Adrenal gland (tissue), 12 donors: Measurements from ENCODE around the gene FAM174C. TPM values are rescaled to one million over a fixed set of nuclear protein-coding genes. Genes with fewer than 3 reads are reported as not detected.

Source experiments
- DNase-seq, 7 donors: peaks; one replicate each; pipeline ENCODE4 v3.0.0-alpha.2; 2019 to 2020
- H3K27ac ChIP-seq, 5 donors: fragments of 200-600 bp; sonication (generic) in 4 of 5; 1 replicate in 3 of 5; 2 replicates in 2 of 5; pipeline versions ENCODE4 v1.5.1 to v1.8.0; 2016 to 2020; ENCODE audit warnings: mild to moderate bottlenecking in 1 of 5
- H3K27me3 ChIP-seq: fragments of 200-600 bp; 2 replicates; pipeline ENCODE4 v1.8.0; 2021
- H3K36me3 ChIP-seq, 2 donors: fragments of 200-600 bp; replicated peaks in 1 of 2; 1 replicate in 1 of 2; 2 replicates in 1 of 2; pipeline versions ENCODE4 v1.5.1 to v1.8.0; 2018 to 2022
- H3K4me1 ChIP-seq, 2 donors: fragments of 200-600 bp; replicated peaks in 1 of 2; 1 replicate in 1 of 2; 2 replicates in 1 of 2; pipeline versions ENCODE4 v1.5.1 to v1.8.0; 2018 to 2021
- H3K4me3 ChIP-seq, 4 donors: fragments of 200-600 bp; sonication (generic) in 3 of 4; one replicate each; pipeline ENCODE4 v1.5.1; 2016 to 2018
- H3K9me3 ChIP-seq, 3 donors: fragments of 200-600 bp; sonication (generic) in 1 of 3; replicated peaks in 1 of 3; 1 replicate in 2 of 3; 2 replicates in 1 of 3; pipeline versions ENCODE4 v1.5.1 to v1.8.0; 2016 to 2021
- CTCF ChIP-seq, 6 experiments: fragments of 450-650 bp in 4 of 6; fragments of 200-600 bp in 2 of 6; sonication (generic) in 1 of 6; IDR thresholded peaks; 1 replicate in 5 of 6; 2 replicates in 1 of 6; pipeline versions ENCODE4 v1.5.1 to v1.8.0; 2016 to 2021; ENCODE audit warnings: antibody characterized with exemption in 6 of 6, mild to moderate bottlenecking in 2 of 6, moderate library complexity in 1 of 6
- POLR2A ChIP-seq, 2 donors: fragments of 450-650 bp; IDR thresholded peaks; one replicate each; pipeline ENCODE4 v1.6.1; 2017; ENCODE audit warnings: antibody characterized with exemption in 2 of 2, mild to moderate bottlenecking in 2 of 2, moderate library complexity in 1 of 2
- WGBS, 4 donors: extraction: QIAGEN DNeasy Blood & Tissue Kit in 2 of 4; methylation state at CpG; one replicate each; pipeline versions ENCODE4 v1.1.5 to v1.1.7; 2013 to 2017; 5-methylcytosine and 5-hydroxymethylcytosine counted together
- intact Hi-C, 2 donors: fragments of 100-400 bp; cut with DNase I; formaldehyde crosslinking; loops; one replicate each; pipeline versions ENCODE4 v1.14.1 to v1.15.0; 2022 to 2023
- polyA plus RNA-seq, 3 donors: library from polyadenylated mRNA; stranded (reverse); fragments of 200-250 nt in 2 of 3; fragments of 350-450 nt in 1 of 3; fragmentation: Illumina TruSeq in 1 of 3; extraction: RNeasy Lipid Tissue Mini Kit (QIAGEN cat#74804) in 1 of 3; gene quantifications; one replicate each; pipeline ENCODE4 v1.2.3, GENCODE V29; 2013 to 2014
- total RNA-seq, 9 donors: library from RNA; depleted of rRNA in 4 of 9; stranded (reverse); fragments of >200 nt in 4 of 9; fragments of 120-200 nt in 1 of 9; fragmentation: NEBNext Ultra II Directional in 1 of 9; extraction: Animal tissue kit (Norgen Biotek cat#: 25700) in 1 of 9; gene quantifications; one replicate each; pipeline versions ENCODE4 v1.1.0 to v1.2.4, GENCODE V29; 2013 to 2023
- donor health status: healthy with polysubstance abuse.
- donor health status: Bipolar disorder and iron deficiency.
- donor health status: DM: yes; HTN: yes; CAD: no.
- donor health status: DM: no; HTN: no; CAD: no.
- donor health status: DM: no; HTN: no; CAD: no.
- donor health status: DM: yes; HTN: yes; CAD: no.

Gene FAM174C
- total and polyA plus RNA-seq, 12 donors, result 3.8 to 279 (median 86.5) TPM

GRCh38 chr19:1255186-1256161 is 19.9 kb upstream of the FAM174C start:
- H3K4me1 ChIP-seq, result peaks cover 59 to 63% of the 10 kb centered on the region in 2 donors
- H3K36me3 ChIP-seq, result peaks cover 0 to 60% of the 10 kb centered on the region in 2 donors

GRCh38 chr19:1256646-1257474 is 18.5 kb upstream of the FAM174C start:
- no peak overlapping the region for H3K4me3 ChIP-seq
- intact Hi-C loops, result no loop called here
- peak overlapping the region in 3 of 5 donors; percentile 46 to 99 (median 98) for H3K27ac ChIP-seq
- WGBS, 4 donors, result 82 to 89% (median 84%) methylated on average over 16 to 46 of the region's 46 CpGs
- TF ChIP-seq CTCF (IDR thresholded peaks at IDR 0.05) (no peak), POLR2A (IDR thresholded peaks at IDR 0.05) (no peak)
- H3K4me1 ChIP-seq, result peaks cover 62 to 71% of the 10 kb centered on the region in 2 donors
- DNase-seq, result peak in 1 of 7 donors; percentile 49
- H3K9me3 ChIP-seq, result no peaks in the 10 kb centered on the region
- H3K36me3 ChIP-seq, result peaks cover 0 to 50% of the 10 kb centered on the region in 2 donors
- no peaks in the 10 kb centered on the region for H3K27me3 ChIP-seq

More at GRCh38 chr19:1255186-1256161, 19.9 kb upstream of the FAM174C start:
- intact Hi-C loops, result no loop called here
- Histone ChIP-seq H3K27ac (peak overlapping the region in 4 of 5 donors; percentile 97 to 100 (median 98)), H3K9me3 (no peaks in the 10 kb centered on the region), H3K4me3 (no peak overlapping the region), H3K27me3 (no peaks in the 10 kb centered on the region)
- DNase-seq, result peak in 4 of 7 donors; percentile 39 to 66 (median 52)
- 80 to 91% (median 83%) methylated on average over 26 to 52 of the region's 52 CpGs for WGBS, 4 donors
- TF ChIP-seq POLR2A (IDR thresholded peaks at IDR 0.05) (no peak), CTCF (IDR thresholded peaks at IDR 0.05) (no peak)

DNA sequence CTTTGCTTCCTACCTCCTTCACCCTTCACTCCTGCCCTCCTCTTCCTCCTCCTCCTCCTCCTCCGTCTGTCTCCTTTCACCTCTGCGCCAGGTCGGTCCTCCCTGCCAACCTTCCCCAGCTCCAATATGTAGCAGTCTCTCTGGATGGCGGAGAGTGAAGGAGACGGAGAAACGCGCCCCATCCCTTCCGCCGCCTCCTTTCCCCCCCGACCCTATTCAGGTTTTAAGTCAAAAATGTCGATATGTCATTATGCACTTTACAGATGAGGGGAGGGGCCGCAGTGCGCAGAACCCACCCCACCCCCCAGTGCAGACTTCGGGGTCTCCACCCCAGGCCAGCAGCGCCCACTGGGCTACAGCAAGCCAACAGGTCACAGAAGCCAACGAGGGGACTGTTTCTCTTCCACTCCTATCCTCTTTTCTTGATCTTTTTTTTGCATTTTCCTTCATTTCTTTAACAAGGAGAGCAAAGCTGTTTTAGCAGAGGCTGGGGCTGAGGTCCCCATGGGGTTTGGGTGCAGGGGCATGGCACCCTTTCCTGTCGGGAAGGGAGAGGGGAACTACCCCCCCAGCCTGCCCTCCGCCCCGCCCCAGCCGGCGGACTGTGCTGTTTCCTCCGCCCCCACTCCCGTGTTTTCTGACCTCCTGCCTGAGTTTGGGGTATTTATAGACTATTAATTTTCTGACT is 17.7 kb upstream of the FAM174C start:
- no peaks in the 10 kb centered on the region for H3K9me3 ChIP-seq
- intact Hi-C loops, result no loop called here
- H3K36me3 ChIP-seq, result peaks cover 0 to 50% of the 10 kb centered on the region in 2 donors
- peak overlapping the region in 4 of 5 donors; percentile 73 to 99 (median 89) for H3K27ac ChIP-seq
- H3K4me1 ChIP-seq, result peaks cover 64 to 78% of the 10 kb centered on the region in 2 donors
- TF ChIP-seq POLR2A (IDR thresholded peaks at IDR 0.05) (no peak), CTCF (IDR thresholded peaks at IDR 0.05) (no peak)
- 64 to 73% (median 68%) methylated on average over 21 to 23 of the region's 23 CpGs for WGBS, 4 donors
- no peak for DNase-seq
- no peak overlapping the region for H3K4me3 ChIP-seq
- H3K27me3 ChIP-seq, result no peaks in the 10 kb centered on the region
